GM12891 (cell line): ENCODE data around the gene DTX2.
"Not testable (repeated sequence)": the region's sequence is repeated elsewhere in the genome, so short reads cannot be mapped to it uniquely, and the experiment has no call there.

ENCODE experiments used
- POLR2A ChIP-seq: IDR thresholded peaks from 2 replicates; pipeline ENCODE4 v1.6.1; 2011; ENCODE audit warnings: low read depth, low read length, control low read depth
- POLR2AphosphoS5 ChIP-seq: IDR thresholded peaks from 2 replicates; pipeline ENCODE4 v1.6.1; 2011; ENCODE audit warnings: low read depth, low read length, control low read depth
- SPI1 ChIP-seq: IDR thresholded peaks from 2 replicates; pipeline ENCODE4 v1.6.1; 2011; ENCODE audit warnings: low read depth, low read length, control low read depth
- TAF1 ChIP-seq: IDR thresholded peaks from 2 replicates; pipeline ENCODE4 v1.6.1; 2011; ENCODE audit warnings: low read depth, low read length, control low read depth

- TF ChIP-seq POLR2A, POLR2AphosphoS5, SPI1, TAF1: not testable (repeated sequence)
Measured at GRCh38 chr7:76551992-76552391, 90.5 kb downstream of the DTX2 start.
